GM18873 (cell line): ENCODE measurements around the gene S100A1.
A peak's percentile ranks its signal among the peaks of the same experiment; 100 is the strongest.
"Not testable (repeated sequence)": the region's sequence is repeated elsewhere in the genome, so short reads cannot be mapped to it uniquely, and the experiment has no call there.

ENCODE experiments used
- ATAC-seq: cut with Tn5 transposase; IDR thresholded peaks from one replicate; pipeline ENCODE4 v1.9.1; 2021; ENCODE audit warnings: mild to moderate bottlenecking, moderate library complexity, moderate number of reproducible peaks; ENCODE audit not compliant: unreplicated experiment, low FRiP score

Gene S100A1

DNA sequence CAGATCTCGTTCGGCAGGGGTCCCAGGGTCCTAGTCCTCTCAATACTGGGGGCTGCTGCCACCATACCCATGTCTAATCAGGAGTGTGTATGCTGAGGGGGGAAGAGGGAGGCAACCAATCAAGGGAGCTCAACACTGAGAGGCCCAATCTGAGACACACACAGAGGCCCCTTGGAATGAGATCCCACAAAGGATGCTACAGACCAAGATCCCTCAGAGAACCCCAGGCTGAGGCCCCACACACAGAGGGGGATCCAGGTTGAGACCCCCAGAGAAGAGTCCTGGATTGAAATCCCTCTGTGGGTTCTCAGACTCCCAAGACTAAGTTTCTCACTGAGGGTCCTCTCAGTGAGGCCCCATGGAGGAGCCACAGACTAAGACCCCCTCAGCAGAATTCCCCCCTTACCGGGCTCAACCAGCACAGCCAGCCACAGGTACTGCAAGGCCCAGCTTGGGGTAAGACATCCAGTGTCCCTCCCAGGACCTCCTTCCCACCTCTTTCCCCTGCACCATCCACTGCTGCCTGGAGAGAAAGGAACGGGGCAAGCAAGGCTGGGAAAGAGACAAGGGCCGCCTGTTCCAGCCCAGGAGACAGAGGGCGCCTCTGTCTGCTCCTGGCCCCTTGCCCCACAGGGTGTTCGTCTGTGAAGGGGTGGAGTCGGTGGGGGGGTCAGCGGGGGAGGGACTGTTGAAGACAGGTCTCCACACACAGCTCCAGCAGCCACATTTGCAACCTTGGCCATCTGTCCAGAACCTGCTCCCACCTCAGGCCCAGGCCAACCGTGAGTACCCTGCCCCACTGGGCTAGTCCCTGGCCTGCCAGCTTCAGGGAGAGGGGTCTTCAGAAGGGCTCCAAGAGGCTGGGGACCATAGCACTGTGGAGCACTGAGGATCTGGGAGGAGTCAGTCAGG lies at the start of gene S100A1:
Gene S100A1, plus strand, starts transcription at position 720 of the 912 bp plus-strand sequence. CDS start 2,088 bp downstream, outside the sequence.
- ATAC-seq, result no peak

- ATAC-seq, result no peak
Observed at GRCh38 chr1:153578490-153578889, 49.7 kb upstream of the S100A1 start.

DNA sequence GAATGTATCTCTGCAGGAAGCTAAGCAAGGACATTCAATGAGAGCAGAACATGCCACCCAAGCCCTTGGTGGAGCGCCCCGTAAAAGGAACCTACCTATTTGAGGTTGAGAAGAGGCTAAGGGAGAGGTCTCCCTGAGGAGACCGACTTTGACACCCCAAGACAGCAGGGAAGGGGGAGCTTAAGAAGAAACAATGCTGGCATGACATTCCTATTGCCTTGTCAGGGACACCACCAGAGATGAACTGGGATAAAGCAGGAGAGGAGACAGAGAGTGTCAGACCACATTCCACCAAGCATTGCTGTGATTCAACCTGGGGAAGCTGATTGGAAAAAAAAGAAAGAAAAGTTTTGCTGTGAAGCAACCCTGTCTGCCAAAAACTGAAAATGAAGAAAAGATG lies 49.3 kb upstream of the S100A1 start:
- ATAC-seq, result no peak

DNA sequence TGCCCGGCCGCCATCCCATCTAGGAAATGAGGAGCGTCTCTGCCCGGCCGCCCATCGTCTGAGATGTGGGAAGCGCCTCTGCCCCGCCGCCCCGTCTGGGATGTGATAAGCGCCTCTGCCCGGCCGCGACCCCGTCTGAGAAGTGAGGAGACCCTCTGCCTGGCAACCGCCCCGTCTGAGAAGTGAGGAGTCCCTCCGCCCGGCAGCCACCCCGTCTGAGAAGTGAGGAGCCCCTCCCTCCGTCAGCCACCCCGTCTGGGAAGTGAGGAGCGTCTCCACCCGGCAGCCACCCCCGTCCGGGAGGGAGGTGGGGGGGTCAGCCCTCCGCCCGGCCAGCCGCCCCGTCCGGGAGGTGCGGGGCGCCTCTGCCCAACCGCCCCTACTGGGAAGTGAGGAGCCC lies 45.4 kb upstream of the S100A1 start:
- ATAC-seq, result not testable (repeated sequence)

DNA sequence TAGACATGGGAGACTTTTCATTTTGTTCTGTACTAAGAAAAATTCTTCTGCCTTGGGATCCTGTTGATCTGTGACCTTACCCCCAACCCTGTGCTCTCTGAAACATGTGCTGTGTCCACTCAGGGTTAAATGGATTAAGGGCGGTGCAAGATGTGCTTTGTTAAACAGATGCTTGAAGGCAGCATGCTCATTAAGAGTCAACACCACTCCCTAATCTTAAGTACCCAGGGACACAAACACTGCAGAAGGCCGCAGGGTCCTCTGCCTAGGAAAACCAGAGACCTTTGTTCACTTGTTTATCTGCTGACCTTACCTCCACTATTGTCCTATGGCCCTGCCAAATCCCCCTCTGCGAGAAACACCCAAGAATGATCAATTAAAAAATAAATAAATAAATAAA lies 44.7 kb upstream of the S100A1 start:
- not testable (repeated sequence) for ATAC-seq

- ATAC-seq, result no peak
Observed at GRCh38 chr1:153583976-153584375, 44.3 kb upstream of the S100A1 start.

- no peak for ATAC-seq
Observed at GRCh38 chr1:153585006-153585405, 43.2 kb upstream of the S100A1 start.

DNA sequence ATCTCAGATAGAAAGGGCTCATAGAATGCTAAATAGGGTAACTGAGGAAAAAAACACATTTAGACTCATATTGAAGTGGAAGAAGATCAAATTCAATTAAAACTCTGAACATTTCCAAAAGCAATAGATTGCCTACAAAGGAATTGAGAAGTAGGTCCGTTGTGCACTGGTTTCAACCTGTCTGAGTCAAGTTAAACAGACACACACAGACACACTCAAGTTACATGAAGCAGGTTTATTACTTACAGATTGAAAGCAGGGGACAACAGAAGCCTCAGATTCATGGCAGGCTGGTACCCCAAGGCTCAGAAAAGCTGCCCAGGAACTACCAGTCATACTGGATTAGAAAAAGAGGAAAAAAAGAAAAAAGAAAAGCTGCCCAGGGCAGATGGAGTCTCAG lies 41.9 kb upstream of the S100A1 start:
- ATAC-seq, result no peak

DNA sequence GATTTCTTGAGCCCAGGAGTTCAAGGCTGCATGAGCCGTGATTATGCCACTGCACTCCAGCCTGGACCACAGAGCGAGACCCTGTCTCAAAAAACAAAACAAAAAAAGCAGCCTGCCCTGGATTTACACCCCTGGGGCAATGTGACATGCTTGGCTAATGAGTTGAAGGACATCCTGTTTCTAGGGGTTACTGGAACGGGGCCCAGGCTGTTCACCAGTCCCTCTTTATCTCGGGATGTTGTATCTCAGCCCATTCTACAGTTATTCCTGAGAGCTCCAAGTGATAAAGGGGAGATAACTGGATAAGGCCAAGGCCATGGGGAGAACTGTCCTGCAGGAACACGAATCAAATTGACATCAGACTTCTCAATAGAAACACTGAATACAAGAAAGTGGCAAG lies 40.9 kb upstream of the S100A1 start:
- ATAC-seq, result no peak

DNA sequence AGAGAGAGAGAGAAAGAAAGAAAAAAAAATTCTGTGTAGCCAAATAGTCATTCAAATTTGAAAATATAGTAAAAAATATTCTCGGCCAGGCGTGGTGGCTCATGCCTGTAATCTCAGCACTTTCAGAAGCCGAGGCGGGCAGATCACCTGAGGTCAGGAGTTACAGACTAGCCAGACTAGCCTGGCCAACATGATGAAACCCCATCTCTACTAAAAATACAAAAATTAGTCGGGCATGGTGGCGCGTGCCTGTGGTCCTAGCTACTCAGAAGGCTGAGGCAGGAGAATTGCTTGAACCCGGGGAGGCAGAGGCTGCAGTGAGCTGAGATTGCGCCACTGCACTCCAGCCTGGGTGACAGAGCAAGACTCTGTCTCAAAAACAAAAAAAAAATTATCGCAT lies 40.2 kb upstream of the S100A1 start:
- not testable (repeated sequence) for ATAC-seq

GRCh38 chr1:153588482-153588881 lies 39.8 kb upstream of the S100A1 start:
- no peak for ATAC-seq

- ATAC-seq, result no peak
Observed at GRCh38 chr1:153592748-153593147, 35.5 kb upstream of the S100A1 start.

DNA sequence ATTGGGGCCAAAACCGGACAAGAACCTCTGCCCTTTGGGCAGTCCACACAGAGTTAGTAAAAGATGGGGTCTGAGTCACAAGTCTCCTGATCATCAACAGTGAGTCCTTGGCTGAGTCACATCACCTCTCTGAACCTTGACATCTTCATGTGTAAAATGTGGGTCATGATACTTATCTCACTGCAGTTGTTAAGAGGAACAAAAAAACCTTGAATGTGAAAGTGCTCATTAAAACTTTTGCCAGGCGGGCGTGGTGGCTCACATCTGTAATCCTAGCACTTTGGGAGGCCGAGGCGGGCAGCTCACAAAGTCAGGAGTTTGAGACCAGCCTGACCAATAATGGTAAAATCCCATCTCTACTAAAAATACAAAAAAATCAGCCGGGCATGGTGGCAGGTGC lies 31.0 kb upstream of the S100A1 start:
- ATAC-seq, result no peak

DNA sequence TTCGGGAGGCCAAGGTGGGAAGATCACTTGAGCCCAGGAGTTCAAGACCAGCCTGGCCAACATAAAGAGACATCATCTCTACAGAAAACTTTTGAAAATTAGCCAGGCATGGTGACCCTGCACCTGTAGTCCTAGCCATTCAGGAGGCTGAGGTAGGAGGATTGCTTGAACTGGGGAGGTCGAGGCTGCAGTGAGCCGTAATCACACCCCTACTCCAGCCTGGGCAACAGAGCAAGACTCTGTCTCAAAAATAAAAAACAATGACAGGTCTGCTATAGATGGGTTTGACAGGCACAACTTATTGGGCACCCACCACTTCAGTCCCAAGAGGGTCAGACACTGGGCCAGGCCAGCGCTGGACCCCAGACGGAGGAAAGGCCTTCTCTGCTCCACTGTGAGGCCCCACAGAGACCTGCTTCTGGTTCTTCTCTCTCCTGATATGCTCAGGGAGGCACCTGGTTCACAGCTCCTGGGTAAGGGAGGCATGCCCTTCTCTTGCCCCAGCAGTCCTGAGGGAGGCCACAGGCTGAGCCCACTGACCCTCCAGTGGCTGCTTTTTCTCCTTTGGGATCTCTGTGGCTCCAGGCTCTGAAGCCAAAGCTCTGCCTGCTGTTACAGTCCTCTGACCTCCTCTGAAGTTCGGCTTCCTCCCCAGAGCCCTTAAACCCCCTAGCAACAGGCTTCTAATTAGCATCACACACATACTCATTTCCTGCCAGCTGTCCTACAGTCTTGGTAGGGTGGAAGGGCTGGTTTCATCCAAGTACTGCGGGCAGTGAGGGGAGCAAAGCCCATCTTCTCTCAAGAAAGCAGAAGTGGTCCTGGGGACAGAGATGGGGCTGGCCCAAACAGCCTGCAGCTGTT lies 29.7 kb upstream of the S100A1 start:
- ATAC-seq, result peak; percentile 95

GRCh38 chr1:153599847-153600246 lies 28.4 kb upstream of the S100A1 start:
- ATAC-seq, result no peak

GRCh38 chr1:153602749-153603148 lies 25.5 kb upstream of the S100A1 start:
- no peak for ATAC-seq

- ATAC-seq, result no peak
Observed at GRCh38 chr1:153606194-153606593, 22.0 kb upstream of the S100A1 start.

GRCh38 chr1:153607381-153607780 lies 20.9 kb upstream of the S100A1 start:
- ATAC-seq, result no peak

DNA sequence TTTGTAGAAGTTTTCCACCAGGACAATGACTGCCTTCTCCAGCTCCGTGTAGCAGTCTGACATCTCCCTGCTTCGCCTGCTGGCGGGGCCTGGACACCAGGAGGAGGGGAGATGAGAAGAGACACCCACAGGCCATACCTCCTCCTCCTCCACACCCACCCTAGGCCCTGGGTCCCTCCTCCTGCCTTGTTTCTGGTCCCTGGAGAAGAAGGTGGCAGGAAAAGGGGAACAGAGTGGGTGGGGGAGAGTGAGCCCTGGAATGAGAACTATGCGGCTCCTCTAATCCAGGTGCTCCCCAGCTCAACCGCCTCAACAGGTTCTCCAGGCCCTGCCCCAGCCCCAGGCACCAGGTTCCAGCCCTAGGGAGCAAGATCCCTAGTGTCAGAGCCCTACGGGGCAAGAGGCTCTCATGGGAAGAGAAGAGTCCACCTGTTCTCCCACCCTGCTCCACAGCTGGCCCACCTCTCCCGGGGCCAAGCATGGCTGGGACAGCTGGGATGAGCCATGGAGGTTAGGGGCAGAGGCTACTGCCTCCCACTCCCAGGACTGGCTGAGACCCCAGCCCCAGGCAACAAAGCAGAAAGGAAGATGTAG lies 20.0 kb upstream of the S100A1 start:
- ATAC-seq, result no peak

DNA sequence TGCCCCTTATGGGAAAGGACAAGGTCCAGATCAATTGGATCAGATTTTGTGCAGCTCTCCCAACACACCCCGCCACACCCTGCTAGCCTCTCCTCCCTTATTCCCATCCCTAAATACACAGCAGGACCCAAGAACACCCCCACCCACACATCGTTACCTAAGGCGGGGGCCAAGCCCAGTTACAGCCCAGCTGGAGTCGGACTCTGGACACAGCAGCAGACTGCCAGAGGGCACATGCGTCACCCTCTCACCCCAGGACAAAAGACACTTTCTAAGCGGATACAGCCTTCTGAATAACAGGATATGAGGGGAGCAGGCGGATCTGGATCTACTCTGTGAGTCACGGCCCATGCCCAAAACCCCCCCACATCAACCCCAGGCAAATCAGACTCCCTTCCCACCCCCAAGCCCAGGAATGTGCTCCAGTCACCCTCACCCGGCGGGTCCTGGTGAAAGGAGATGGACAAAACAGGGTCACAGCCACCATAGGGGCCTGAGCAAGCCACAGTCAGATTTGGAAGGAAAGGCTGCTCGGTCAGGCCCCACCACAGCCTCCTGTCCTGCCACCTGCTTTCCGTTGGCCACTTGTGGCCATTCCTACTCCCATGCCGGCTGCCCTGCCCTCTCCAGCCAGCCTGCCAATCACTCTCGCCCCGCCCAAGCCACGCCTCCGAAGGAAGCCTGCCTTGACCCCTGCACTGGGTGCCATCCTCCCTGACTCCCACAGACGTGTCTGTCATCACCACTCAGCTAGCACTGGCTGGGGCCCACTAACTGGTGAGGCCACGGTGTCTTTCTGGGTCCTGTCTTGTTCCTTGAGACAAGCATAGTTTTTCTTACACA lies 19.3 kb upstream of the S100A1 start:
- ATAC-seq, result no peak
